Lower leg skin (tissue), 4 donors: ENCODE measurements around the gene CNTNAP4. TPM values are rescaled to one million over a fixed set of nuclear protein-coding genes. Genes with fewer than 3 reads are reported as not detected.

Experiments used
- DNase-seq, 2 donors: peaks; one replicate each; pipeline ENCODE4 v3.0.0-alpha.2; 2019; ENCODE audit warnings: low spot score in 2 of 2
- H3K4me3 ChIP-seq: fragments of 200-600 bp; sonication (generic); 2 replicates; pipeline ENCODE4 v1.5.1; 2017; ENCODE audit warnings: mild to moderate bottlenecking, low read depth; ENCODE audit not compliant: poor library complexity, severe bottlenecking
- POLR2A ChIP-seq, 2 donors: fragments of 450-650 bp; IDR thresholded peaks; one replicate each; pipeline ENCODE4 v1.6.1; 2016 to 2017; ENCODE audit warnings: antibody characterized with exemption in 2 of 2, mild to moderate bottlenecking in 1 of 2, moderate library complexity in 1 of 2
- WGBS, 2 donors: methylation state at CpG; one replicate each; pipeline ENCODE4 v1.1.5; 2018; 5-methylcytosine and 5-hydroxymethylcytosine counted together
- intact Hi-C: fragments of 100-400 bp; cut with DNase I; formaldehyde crosslinking; loops from one replicate; pipeline ENCODE4 v1.15.0; 2023; ENCODE audit warnings: low total_unique reads
- total RNA-seq, 4 donors: library from RNA; depleted of rRNA; stranded (reverse); fragments of >200 nt; gene quantifications; one replicate each; pipeline ENCODE4 v1.1.0, GENCODE V29; 2016
- TF ChIP-seq, protein P1 (sequence below), 3 donors: fragments of 450-650 bp; IDR thresholded peaks; one replicate each; pipeline ENCODE4 v1.5.1; 2016; ENCODE audit warnings: antibody characterized with exemption in 3 of 3, mild to moderate bottlenecking in 3 of 3, moderate library complexity in 2 of 3

CNTNAP4 gene
- total RNA-seq, 4 donors from 2014 or later, result not detected

- 50 to 63% methylated on average over 1 of the region's 1 CpG for WGBS, 2 donors
- TF ChIP-seq POLR2A (IDR thresholded peaks at IDR 0.05), result no peak
- TF ChIP-seq, protein P1, sequence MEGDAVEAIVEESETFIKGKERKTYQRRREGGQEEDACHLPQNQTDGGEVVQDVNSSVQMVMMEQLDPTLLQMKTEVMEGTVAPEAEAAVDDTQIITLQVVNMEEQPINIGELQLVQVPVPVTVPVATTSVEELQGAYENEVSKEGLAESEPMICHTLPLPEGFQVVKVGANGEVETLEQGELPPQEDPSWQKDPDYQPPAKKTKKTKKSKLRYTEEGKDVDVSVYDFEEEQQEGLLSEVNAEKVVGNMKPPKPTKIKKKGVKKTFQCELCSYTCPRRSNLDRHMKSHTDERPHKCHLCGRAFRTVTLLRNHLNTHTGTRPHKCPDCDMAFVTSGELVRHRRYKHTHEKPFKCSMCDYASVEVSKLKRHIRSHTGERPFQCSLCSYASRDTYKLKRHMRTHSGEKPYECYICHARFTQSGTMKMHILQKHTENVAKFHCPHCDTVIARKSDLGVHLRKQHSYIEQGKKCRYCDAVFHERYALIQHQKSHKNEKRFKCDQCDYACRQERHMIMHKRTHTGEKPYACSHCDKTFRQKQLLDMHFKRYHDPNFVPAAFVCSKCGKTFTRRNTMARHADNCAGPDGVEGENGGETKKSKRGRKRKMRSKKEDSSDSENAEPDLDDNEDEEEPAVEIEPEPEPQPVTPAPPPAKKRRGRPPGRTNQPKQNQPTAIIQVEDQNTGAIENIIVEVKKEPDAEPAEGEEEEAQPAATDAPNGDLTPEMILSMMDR (IDR thresholded peaks at IDR 0.05), result no peak
Observed at GRCh38 chr16:76268824-76269223, 8.4 kb upstream of the CNTNAP4 start.

DNA sequence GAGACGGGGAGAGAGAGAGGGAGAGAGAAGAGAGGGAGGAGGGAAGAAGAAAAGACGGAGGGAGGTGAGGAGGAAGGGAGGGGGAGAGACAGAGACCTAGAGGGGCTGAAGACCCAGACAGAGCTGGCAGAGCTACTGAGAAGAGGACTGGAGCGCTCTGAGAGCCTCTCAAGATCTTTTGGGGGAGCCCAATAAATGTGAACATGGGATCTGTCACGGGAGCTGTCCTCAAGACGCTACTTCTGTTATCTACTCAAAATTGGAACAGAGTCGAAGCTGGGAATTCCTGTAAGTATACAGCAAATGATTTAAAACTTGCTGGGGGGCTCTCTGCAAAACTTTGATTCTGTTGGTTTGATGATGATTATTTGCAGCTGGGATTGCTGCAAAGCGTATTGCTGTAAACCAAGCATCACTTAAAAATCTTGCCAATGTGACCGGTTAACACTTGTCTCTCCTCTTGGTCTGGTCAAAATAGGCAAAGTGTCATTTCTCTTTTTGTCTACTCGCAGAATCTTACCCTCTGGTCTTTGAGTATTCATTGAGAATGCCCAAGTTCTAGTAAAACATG is 344 bp downstream of the CNTNAP4 start:
- DNase-seq, result no peak
- WGBS, 2 donors, result 31 to 32% methylated on average over 9 of the region's 9 CpGs
- intact Hi-C loops, result no loop called here
- TF ChIP-seq POLR2A (IDR thresholded peaks at IDR 0.05), result no peak
- TF ChIP-seq, protein P1 (IDR thresholded peaks at IDR 0.05), result no peak
- H3K4me3 ChIP-seq, result no peak overlapping the region

More at GRCh38 chr16:76268824-76269223, 8.4 kb upstream of the CNTNAP4 start:
- H3K4me3 ChIP-seq, result no peak overlapping the region
- no peak for DNase-seq
- intact Hi-C loops, result no loop called here

GRCh38 chr16:76278086-76278485 is 885 bp downstream of the CNTNAP4 start:
- intact Hi-C loops, result no loop called here
- 73 to 81% methylated on average over 5 of the region's 5 CpGs for WGBS, 2 donors
- DNase-seq, result no peak
- no peak for TF ChIP-seq POLR2A (IDR thresholded peaks at IDR 0.05)
- TF ChIP-seq, protein P1 (IDR thresholded peaks at IDR 0.05), result no peak
- no peak overlapping the region for H3K4me3 ChIP-seq

DNA sequence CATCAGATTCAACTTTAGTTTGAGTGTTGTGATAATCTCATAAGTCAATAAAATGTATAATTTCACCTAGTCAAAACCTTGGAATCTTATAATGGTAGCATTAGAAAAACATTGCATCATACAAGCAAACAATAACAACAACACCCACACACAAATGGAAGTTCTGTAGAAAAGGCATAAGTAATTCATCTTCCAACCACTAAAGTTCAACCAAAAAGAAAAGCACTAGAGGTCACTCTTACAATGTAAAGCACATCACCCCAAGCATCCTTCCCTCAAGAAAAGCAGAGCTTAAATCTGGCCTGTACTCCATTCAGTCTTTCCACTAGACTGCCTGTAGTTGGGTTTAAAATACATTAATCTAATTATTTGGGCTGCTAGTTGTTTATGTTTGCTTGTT is 1.8 kb downstream of the CNTNAP4 start:
- no peak overlapping the region for H3K4me3 ChIP-seq
- TF ChIP-seq, protein P1 (IDR thresholded peaks at IDR 0.05), result no peak
- no peak for TF ChIP-seq POLR2A (IDR thresholded peaks at IDR 0.05)
- DNase-seq, result no peak
- intact Hi-C loops, result no loop called here

DNA sequence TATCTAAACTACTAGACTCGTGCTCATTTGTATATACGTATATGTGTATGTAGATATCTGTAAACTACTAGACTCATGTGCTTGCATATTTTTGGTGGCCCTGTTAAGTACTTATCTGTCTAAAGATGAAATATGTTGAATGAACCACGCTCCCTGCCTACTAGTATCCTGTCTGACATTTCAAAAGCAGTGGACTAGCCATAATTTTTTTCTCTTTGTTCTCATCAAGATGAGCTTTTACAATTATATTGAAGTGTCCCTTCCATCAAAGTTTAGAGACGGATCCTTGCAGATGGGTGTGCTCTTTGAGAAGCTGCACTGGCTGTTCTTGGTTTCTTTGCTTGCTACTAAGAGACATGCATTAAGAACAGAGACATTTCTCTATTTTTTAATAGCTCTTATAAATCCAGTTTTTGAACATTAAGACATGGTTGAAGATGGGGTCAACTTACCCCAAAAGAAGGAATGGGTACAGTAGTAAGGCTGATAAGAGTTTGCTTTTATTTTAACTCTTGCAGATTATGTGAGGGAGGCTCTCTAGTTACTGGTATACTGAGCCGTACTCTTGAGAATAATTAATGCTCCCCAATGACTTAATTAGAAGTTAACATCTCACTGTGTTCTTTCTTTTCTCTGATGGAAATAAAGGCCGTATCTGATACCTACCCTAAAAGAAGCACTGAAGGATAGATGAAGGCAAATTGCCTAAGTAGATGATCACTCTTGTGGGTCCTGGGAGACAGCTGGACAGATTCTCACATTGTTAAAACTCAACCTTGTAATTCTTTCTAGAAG is 3.4 kb downstream of the CNTNAP4 start:
- DNase-seq, result no peak
- H3K4me3 ChIP-seq, result no peak overlapping the region
- WGBS, 2 donors, result 80 to 85% methylated on average over 6 of the region's 6 CpGs
- TF ChIP-seq, protein P1 (IDR thresholded peaks at IDR 0.05), result no peak
- no peak for TF ChIP-seq POLR2A (IDR thresholded peaks at IDR 0.05)
- intact Hi-C loops, result no loop called here
